HCT116 (cell line): ENCODE measurements around the gene ENKD1. TPM values are rescaled to one million over a fixed set of nuclear protein-coding genes. Genes with fewer than 3 reads are reported as not detected.

Experiments
- ATAC-seq: fragments of 200-7000 bp; cut with Tn5 transposase; 2 replicates; pipeline ENCODE4 v1.9.1; 2020; ENCODE audit warnings: mild to moderate bottlenecking, moderate library complexity
- BruUV-seq: library from RNA; stranded (reverse); fragments of 400-500 nt; replicated peaks from 2 replicates; lab custom pipeline; 2021; lab: Mats Ljungman, UMichigan
- CTCF ChIA-PET: fragments of 300-600 bp; sonication (Branson Sonifier 250); formaldehyde crosslinking; loops from one replicate; lab custom pipeline; 2021; ENCODE audit warnings: antibody characterized with exemption; lab: Charles Lee
- POLR2A ChIA-PET: fragments of 300-600, 350-600 bp; sonication (Branson Sonifier 250); formaldehyde crosslinking; loops from one replicate; lab custom pipeline; 2021; ENCODE audit warnings: antibody characterized with exemption; lab: Charles Lee
- RAD21 ChIA-PET, 2 experiments: fragments of 300-600 bp; sonication (Branson Sonifier 250); formaldehyde crosslinking; loops; one replicate each; lab custom pipeline; 2023; ENCODE audit warnings: low total read pairs in 2 of 2; ENCODE audit not compliant: uncharacterized antibody in 2 of 2, unreplicated experiment in 2 of 2, low non-redundant PET in 1 of 2; lab: Charles Lee
- DNase-seq: peaks from one replicate; pipeline ENCODE4 v3.0.0-alpha.2; 2010; ENCODE audit warnings: low read depth, low spot score
- H2AFZ ChIP-seq: fragments of 200-600 bp; shearing (Covaris generic), sonication (generic); 2 replicates; pipeline ENCODE4 v1.6.1; 2017; ENCODE audit warnings: low read depth, mixed run types, mixed read lengths, antibody characterized with exemption, low read length; ENCODE audit not compliant: poor library complexity, severe bottlenecking
- H3K27ac ChIP-seq: 2 replicates; pipeline ENCODE4 v1.5.1; 2012; ENCODE audit warnings: low read depth, low read length
- H3K27me3 ChIP-seq: fragments of 200-600 bp; sonication (generic); 2 replicates; pipeline ENCODE4 v1.6.1; 2016; ENCODE audit warnings: mixed run types, low read length, mixed read lengths; ENCODE audit not compliant: insufficient read depth
- H3K36me3 ChIP-seq, 2 experiments: fragments of 200-500 bp in 1 of 2; fragments of 200-600 bp in 1 of 2; sonication (Bioruptor generic) in 1 of 2; sonication (generic) in 1 of 2; 2 replicates each; pipeline versions ENCODE4 v1.5.1 to v1.6.1; 2014 to 2016; ENCODE audit warnings: low read length in 2 of 2, inconsistent platforms in 1 of 2, mixed read lengths in 1 of 2, mixed run types in 1 of 2; ENCODE audit not compliant: insufficient read depth in 2 of 2, control insufficient read depth in 1 of 2
- H3K4me1 ChIP-seq, 2 experiments: fragments of 200-600 bp in 1 of 2; sonication (generic) in 1 of 2; 2 replicates each; pipeline versions ENCODE4 v1.5.1 to v1.6.1; 2012 to 2017; ENCODE audit warnings: low read length in 2 of 2, inconsistent platforms in 1 of 2, mild to moderate bottlenecking in 1 of 2, mixed read lengths in 1 of 2, mixed run types in 1 of 2, moderate library complexity in 1 of 2; ENCODE audit not compliant: insufficient read depth in 2 of 2, control insufficient read depth in 1 of 2
- H3K4me2 ChIP-seq: fragments of 200-600 bp; sonication (generic); 2 replicates; pipeline ENCODE4 v1.6.1; 2017; ENCODE audit warnings: mixed run types, low read length, mixed read lengths
- H3K4me3 ChIP-seq, 2 experiments: fragments of 200-600 bp in 1 of 2; sonication (generic) in 1 of 2; replicated peaks in 1 of 2; 2 replicates each; pipeline ENCODE4 v1.5.1; 2011 to 2016; ENCODE audit warnings: low read length in 2 of 2, control low read depth in 1 of 2, low read depth in 1 of 2, mild to moderate bottlenecking in 1 of 2, mixed read lengths in 1 of 2, mixed run types in 1 of 2
- H3K79me2 ChIP-seq: fragments of 200-600 bp; sonication (generic); 2 replicates; pipeline ENCODE4 v1.6.1; 2017; ENCODE audit warnings: mild to moderate bottlenecking, mixed run types, low read length, moderate library complexity, mixed read lengths; ENCODE audit not compliant: insufficient read depth
- H3K9ac ChIP-seq: fragments of 200-600 bp; sonication (generic); 2 replicates; pipeline ENCODE4 v1.6.1; 2016; ENCODE audit warnings: low read length, mixed read lengths
- H3K9me2 ChIP-seq: fragments of 200-600 bp; sonication (generic), shearing (Covaris generic); 2 replicates; pipeline ENCODE4 v1.6.1; 2017; ENCODE audit warnings: mixed run types, mild to moderate bottlenecking, moderate library complexity; ENCODE audit not compliant: insufficient read depth
- H3K9me3 ChIP-seq, 2 experiments: fragments of 200-500 bp in 1 of 2; fragments of 200-600 bp in 1 of 2; sonication (Bioruptor generic) in 1 of 2; sonication (generic) in 1 of 2; 2 replicates each; pipeline ENCODE4 v1.6.1; 2014 to 2017; ENCODE audit warnings: low read length in 2 of 2, mixed read lengths in 2 of 2, inconsistent platforms in 1 of 2, low read depth in 1 of 2, mild to moderate bottlenecking in 1 of 2, mixed run types in 1 of 2, moderate library complexity in 1 of 2; ENCODE audit not compliant: control insufficient read depth in 1 of 2, insufficient read depth in 1 of 2
- H4K20me1 ChIP-seq: fragments of 200-600 bp; sonication (generic), shearing (Covaris generic); 2 replicates; pipeline ENCODE4 v1.6.1; 2017; ENCODE audit warnings: mixed run types, mild to moderate bottlenecking, moderate library complexity; ENCODE audit not compliant: insufficient read depth
- CBX3 ChIP-seq: IDR thresholded peaks from 2 replicates; pipeline ENCODE4 v1.6.1; 2012; ENCODE audit warnings: low read depth
- CTCF ChIP-seq, 3 experiments: fragments of 200-600 bp in 1 of 3; sonication (generic) in 1 of 3; IDR thresholded peaks in 2 of 3; conservative IDR thresholded peaks in 1 of 3; 2 replicates each; pipeline ENCODE4 v1.5.1; 2012 to 2017; ENCODE audit warnings: low read depth in 2 of 3, low read length in 2 of 3, antibody characterized with exemption in 1 of 3, borderline replicate concordance in 1 of 3, control low read depth in 1 of 3, mild to moderate bottlenecking in 1 of 3, mixed read lengths in 1 of 3, mixed run types in 1 of 3, moderate library complexity in 1 of 3; ENCODE audit not compliant: insufficient read depth in 1 of 3
- EGR1 ChIP-seq: IDR thresholded peaks from 2 replicates; pipeline ENCODE4 v1.6.1; 2012; ENCODE audit warnings: low read depth
- ELF1 ChIP-seq: IDR thresholded peaks from 2 replicates; pipeline ENCODE4 v1.6.1; 2012; ENCODE audit warnings: low read depth, borderline replicate concordance
- EZH2 ChIP-seq: fragments of 200-600 bp; sonication (generic); IDR thresholded peaks from 2 replicates; pipeline ENCODE4 v1.6.1; 2017; ENCODE audit warnings: antibody characterized with exemption, mixed run types
- EZH2phosphoT487 ChIP-seq: fragments of 200-600 bp; IDR thresholded peaks from 2 replicates; pipeline ENCODE4 v1.6.1; 2018; ENCODE audit warnings: antibody characterized with exemption, borderline replicate concordance
- POLR2A ChIP-seq: IDR thresholded peaks from 2 replicates; pipeline ENCODE4 v1.7.0; 2011; ENCODE audit warnings: borderline replicate concordance; ENCODE audit not compliant: insufficient read depth, insufficient read length; ENCODE audit errors: extremely low read depth
- POLR2AphosphoS5 ChIP-seq: IDR thresholded peaks from 2 replicates; pipeline ENCODE4 v1.6.1; 2011; ENCODE audit warnings: mild to moderate bottlenecking, low read depth, low read length, moderate library complexity
- RAD21 ChIP-seq: IDR thresholded peaks from 2 replicates; pipeline ENCODE4 v1.6.1; 2012; ENCODE audit warnings: low read depth, mild to moderate bottlenecking
- REST ChIP-seq: IDR thresholded peaks from 2 replicates; pipeline ENCODE4 v1.6.1; 2012; ENCODE audit warnings: low read depth
- SIN3A ChIP-seq: IDR thresholded peaks from 2 replicates; pipeline ENCODE4 v1.6.1; 2012; ENCODE audit warnings: low read depth
- SP1 ChIP-seq: IDR thresholded peaks from 2 replicates; pipeline ENCODE4 v1.6.1; 2012; ENCODE audit warnings: low read depth
- ZBTB33 ChIP-seq: IDR thresholded peaks from 2 replicates; pipeline ENCODE4 v1.6.1; 2011; ENCODE audit warnings: mild to moderate bottlenecking, low read length, moderate library complexity; ENCODE audit not compliant: insufficient replicate concordance; ENCODE audit errors: extremely low read depth
- ZFX ChIP-seq: fragments of 450-650 bp; IDR thresholded peaks from 2 replicates; pipeline ENCODE4 v1.6.1; 2017
- intact Hi-C: fragments of 100-400 bp; cut with micrococcal nuclease; formaldehyde crosslinking; loops from 2 replicates; pipeline ENCODE4 v1.10.0; 2022
- total RNA-seq: library from RNA; stranded (reverse); gene quantifications from one replicate; pipeline ENCODE4 v1.2.1, GENCODE V29; 2021; ENCODE audit not compliant: unreplicated experiment

ENKD1 gene
- total RNA-seq, 1 experiment from 2014 or later: 16.8 TPM

GRCh38 chr16:67677712-67678111 is 11.2 kb upstream of the ENKD1 start:
- Histone ChIP-seq H3K27ac (no peak overlapping the region), H3K9me2 (no peaks in the 10 kb centered on the region), H3K27me3 (no peaks in the 10 kb centered on the region), H3K4me1 (no peaks in the 10 kb centered on the region), H3K4me3 (no peak overlapping the region), H2AFZ (no peak overlapping the region), H3K9me3 (no peaks in the 10 kb centered on the region), H3K79me2 (no peaks in the 10 kb centered on the region), H3K9ac (no peak overlapping the region), H4K20me1 (no peaks in the 10 kb centered on the region), H3K36me3 (peaks cover 0 to 4% of the 10 kb centered on the region in 2 experiments; a peak in 2 of 4 replicates), H3K4me2 (no peak overlapping the region)
- ATAC-seq (no peak), DNase-seq (no peak)
- TF ChIP-seq EZH2 (no peak), CBX3 (no peak), EZH2phosphoT487 (no peak)
- CTCF ChIA-PET: interaction anchor here (2.0 kb wide), 1 partner anchor 156 kb away, joined by 5 read pairs; no protein-coding TSS in a partner anchor
- RAD21 ChIA-PET: no interaction called here
- POLR2A ChIA-PET: no interaction called here
- intact Hi-C loops: no loop called here
- BruUV-seq: no TSS peak

DNA sequence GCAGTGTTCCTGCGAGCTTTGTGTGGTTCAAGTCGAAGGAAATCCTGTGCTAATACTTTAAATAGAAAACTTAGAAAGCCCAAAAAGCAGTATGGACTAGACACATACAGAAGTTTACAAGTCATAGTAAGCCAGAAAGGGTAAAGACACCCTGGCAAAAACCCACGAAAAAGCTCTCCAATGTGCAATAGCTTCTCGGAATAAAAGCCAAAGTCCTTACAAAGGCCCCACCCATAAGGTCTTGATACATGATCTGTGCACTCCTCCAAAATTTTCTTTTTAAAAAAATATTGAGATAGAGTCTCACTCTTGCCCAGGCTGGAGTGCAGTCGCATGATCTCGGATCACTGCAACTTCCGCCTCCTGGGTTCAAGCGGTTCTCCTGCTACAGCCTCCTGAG is 10.4 kb upstream of the ENKD1 start:
- no peaks in the 10 kb centered on the region for H3K9me3 ChIP-seq
- no peak overlapping the region for H3K9ac ChIP-seq
- no TSS peak for BruUV-seq
- H3K27ac ChIP-seq: no peak overlapping the region
- intact Hi-C loops: no loop called here
- DNase-seq: no peak
- H3K4me3 ChIP-seq: no peak overlapping the region
- CTCF ChIA-PET: interaction anchor here (2.0 kb wide), 1 partner anchor 156 kb away, joined by 5 read pairs; no protein-coding TSS in a partner anchor
- POLR2A ChIA-PET: no interaction called here
- RAD21 ChIA-PET: no interaction called here
- no peak overlapping the region for H2AFZ ChIP-seq
- H4K20me1 ChIP-seq: no peaks in the 10 kb centered on the region
- no peak overlapping the region for H3K4me2 ChIP-seq
- no peak for ATAC-seq
- TF ChIP-seq POLR2A: no peak
- no peak for TF ChIP-seq SIN3A
- no peak for TF ChIP-seq ELF1
- TF ChIP-seq RAD21: no peak
- TF ChIP-seq CTCF (IDR thresholded peaks at IDR 0.05 in 2 of 3, conservative IDR thresholded peaks at IDR 0.05 in 1 of 3; ENCODE audit: borderline replicate concordance in 1 of 3, insufficient read depth in 1 of 3, low read depth in 2 of 3, low read length in 2 of 3): no peak
- no peak for TF ChIP-seq SP1
- TF ChIP-seq EZH2phosphoT487: no peak
- TF ChIP-seq REST: no peak
- no peak for TF ChIP-seq POLR2AphosphoS5
- no peak for TF ChIP-seq ZBTB33
- TF ChIP-seq ZFX: no peak
- no peak for TF ChIP-seq EGR1
- H3K27me3 ChIP-seq: no peaks in the 10 kb centered on the region
- no peaks in the 10 kb centered on the region for H3K79me2 ChIP-seq
- H3K4me1 ChIP-seq: peaks cover 0 to 5% of the 10 kb centered on the region in 2 experiments; a peak in 2 of 4 replicates
- H3K36me3 ChIP-seq: no peaks in the 10 kb centered on the region; a peak in 1 of 4 replicates
- no peaks in the 10 kb centered on the region for H3K9me2 ChIP-seq
